ENCODE results near the gene GALNT18. TPM values are rescaled to one million over a fixed set of nuclear protein-coding genes. Genes with fewer than 3 reads are reported as not detected.

Gene GALNT18
- total RNA-seq, 1 donor from 2014 or later: 39.8 TPM

GRCh38 chr11:11493698-11494097, 128.1 kb downstream of the GALNT18 start:
- Mint-ChIP-seq H3K36me3 (ENCODE audit: unreplicated experiment) (peaks cover 2% of the 10 kb centered on the region), H3K27me3 (ENCODE audit: unreplicated experiment) (no peaks in the 10 kb centered on the region), H3K27ac (ENCODE audit: unreplicated experiment) (no peak overlapping the region), H3K4me3 (ENCODE audit: unreplicated experiment) (no peak overlapping the region), H3K9me3 (ENCODE audit: unreplicated experiment) (no peaks in the 10 kb centered on the region), H3K4me1 (ENCODE audit: unreplicated experiment) (no peaks in the 10 kb centered on the region)
- no peak for DNase-seq (ENCODE audit: extremely low spot score, unreplicated experiment)
- TF ChIP-seq CTCF (IDR thresholded peaks at IDR 0.05): no peak

GRCh38 chr11:11491589-11491988, 130.2 kb downstream of the GALNT18 start:
- TF ChIP-seq CTCF (IDR thresholded peaks at IDR 0.05): no peak
- H3K27me3 Mint-ChIP-seq (ENCODE audit: unreplicated experiment): no peaks in the 10 kb centered on the region
- H3K36me3 Mint-ChIP-seq (ENCODE audit: unreplicated experiment): peaks cover 2% of the 10 kb centered on the region
- no peak for DNase-seq (ENCODE audit: extremely low spot score, unreplicated experiment)
- no peak overlapping the region for H3K4me3 Mint-ChIP-seq (ENCODE audit: unreplicated experiment)
- H3K9me3 Mint-ChIP-seq (ENCODE audit: unreplicated experiment): no peaks in the 10 kb centered on the region
- no peak overlapping the region for H3K27ac Mint-ChIP-seq (ENCODE audit: unreplicated experiment)
- H3K4me1 Mint-ChIP-seq (ENCODE audit: unreplicated experiment): no peaks in the 10 kb centered on the region

- Mint-ChIP-seq H3K27ac (ENCODE audit: unreplicated experiment) (no peak overlapping the region), H3K4me3 (ENCODE audit: unreplicated experiment) (no peak overlapping the region), H3K9me3 (ENCODE audit: unreplicated experiment) (no peaks in the 10 kb centered on the region), H3K36me3 (ENCODE audit: unreplicated experiment) (peaks cover 2% of the 10 kb centered on the region), H3K27me3 (ENCODE audit: unreplicated experiment) (no peaks in the 10 kb centered on the region), H3K4me1 (ENCODE audit: unreplicated experiment) (no peaks in the 10 kb centered on the region)
- DNase-seq (ENCODE audit: extremely low spot score, unreplicated experiment): no peak
- TF ChIP-seq CTCF (IDR thresholded peaks at IDR 0.05): no peak
Measured at GRCh38 chr11:11491014-11491413, 130.8 kb downstream of the GALNT18 start.

GRCh38 chr11:11486423-11486822, 135.4 kb downstream of the GALNT18 start:
- Mint-ChIP-seq H3K27ac (ENCODE audit: unreplicated experiment) (no peak overlapping the region), H3K4me1 (ENCODE audit: unreplicated experiment) (peaks cover 8% of the 10 kb centered on the region), H3K27me3 (ENCODE audit: unreplicated experiment) (no peaks in the 10 kb centered on the region), H3K9me3 (ENCODE audit: unreplicated experiment) (no peaks in the 10 kb centered on the region), H3K36me3 (ENCODE audit: unreplicated experiment) (peaks cover under 1% of the 10 kb centered on the region), H3K4me3 (ENCODE audit: unreplicated experiment) (no peak overlapping the region)
- TF ChIP-seq CTCF (IDR thresholded peaks at IDR 0.05): no peak
- DNase-seq (ENCODE audit: extremely low spot score, unreplicated experiment): no peak

GRCh38 chr11:11486002-11486401, 135.8 kb downstream of the GALNT18 start:
- Mint-ChIP-seq H3K4me1 (ENCODE audit: unreplicated experiment) (peaks cover 10% of the 10 kb centered on the region), H3K27ac (ENCODE audit: unreplicated experiment) (no peak overlapping the region), H3K27me3 (ENCODE audit: unreplicated experiment) (no peaks in the 10 kb centered on the region), H3K4me3 (ENCODE audit: unreplicated experiment) (no peak overlapping the region), H3K9me3 (ENCODE audit: unreplicated experiment) (no peaks in the 10 kb centered on the region), H3K36me3 (ENCODE audit: unreplicated experiment) (peaks cover 1% of the 10 kb centered on the region)
- no peak for DNase-seq (ENCODE audit: extremely low spot score, unreplicated experiment)
- no peak for TF ChIP-seq CTCF (IDR thresholded peaks at IDR 0.05)
